ENCODE measurements around the gene CYP27B1.

- TF ChIP-seq TCF12 (IDR thresholded peaks at IDR 0.05; ENCODE audit: low read depth) (no peak), RAD21 (IDR thresholded peaks at IDR 0.05; ENCODE audit: low read depth) (no peak), YY1 (IDR thresholded peaks at IDR 0.05; ENCODE audit: low read depth) (no peak), USF1 (IDR thresholded peaks at IDR 0.05) (no peak), REST (IDR thresholded peaks at IDR 0.05; ENCODE audit: low read depth) (no peak), CREB1 (IDR thresholded peaks at IDR 0.05; ENCODE audit: low read depth) (no peak), FOXM1 (IDR thresholded peaks at IDR 0.05; ENCODE audit: borderline replicate concordance, low read depth) (no peak)
Observed at GRCh38 chr12:57762463-57762862, 4.4 kb downstream of the CYP27B1 start.

All from Ishikawa (cell line).